ENCODE data around the gene TBC1D17.

Gene TBC1D17

GRCh38 chr19:49877879-49878743 is 609 bp downstream of the TBC1D17 start:
- DNase-seq (ENCODE audit: low read depth in 2 of 2), result peak; percentile 98

- DNase-seq (ENCODE audit: low read depth in 2 of 2), result no peak
Measured at GRCh38 chr19:49878744-49879070, 1.2 kb downstream of the TBC1D17 start.

GRCh38 chr19:49879243-49879963 is 1.9 kb downstream of the TBC1D17 start:
- no peak for DNase-seq (ENCODE audit: low read depth in 2 of 2)

GRCh38 chr19:49880162-49880869 is 2.8 kb downstream of the TBC1D17 start:
- no peak for DNase-seq (ENCODE audit: low read depth in 2 of 2)

GRCh38 chr19:49881186-49881585 is 3.7 kb downstream of the TBC1D17 start:
- no peak for DNase-seq (ENCODE audit: low read depth in 2 of 2)

GRCh38 chr19:49881672-49882394 is 4.3 kb downstream of the TBC1D17 start:
- DNase-seq (ENCODE audit: low read depth in 2 of 2), result no peak

GRCh38 chr19:49882643-49883042 is 5.1 kb downstream of the TBC1D17 start:
- no peak for DNase-seq (ENCODE audit: low read depth in 2 of 2)

GRCh38 chr19:49883094-49883493 is 5.6 kb downstream of the TBC1D17 start:
- DNase-seq (ENCODE audit: low read depth in 2 of 2), result no peak

GRCh38 chr19:49884109-49884508 is 6.6 kb downstream of the TBC1D17 start:
- no peak for DNase-seq (ENCODE audit: low read depth in 2 of 2)

GRCh38 chr19:49884760-49885159 is 7.3 kb downstream of the TBC1D17 start:
- DNase-seq (ENCODE audit: low read depth in 2 of 2), result no peak

GRCh38 chr19:49887037-49887664 is 9.6 kb downstream of the TBC1D17 start:
- DNase-seq (ENCODE audit: low read depth in 2 of 2), result no peak

GRCh38 chr19:49887665-49888509 is 10.4 kb downstream of the TBC1D17 start:
- no peak for DNase-seq (ENCODE audit: low read depth in 2 of 2)

- DNase-seq (ENCODE audit: low read depth in 2 of 2), result no peak
Measured at GRCh38 chr19:49888510-49888824, 11.0 kb downstream of the TBC1D17 start.

- no peak for DNase-seq (ENCODE audit: low read depth in 2 of 2)
Measured at GRCh38 chr19:49889038-49889686, 11.7 kb downstream of the TBC1D17 start.

- peak; percentile 61 to 65 for DNase-seq (ENCODE audit: low read depth in 2 of 2)
Measured at GRCh38 chr19:49889687-49890348, 12.3 kb downstream of the TBC1D17 start.

GRCh38 chr19:49890349-49891311 is 13.1 kb downstream of the TBC1D17 start:
- peak; percentile 44 to 50 for DNase-seq (ENCODE audit: low read depth in 2 of 2)

GRCh38 chr19:49891393-49891792 is 13.9 kb downstream of the TBC1D17 start:
- no peak for DNase-seq (ENCODE audit: low read depth in 2 of 2)

GRCh38 chr19:49892716-49893115 is 15.2 kb downstream of the TBC1D17 start:
- no peak for DNase-seq (ENCODE audit: low read depth in 2 of 2)
